Left ventricle myocardium inferior (tissue), 1 donor: ENCODE results near the gene SNAPC3. TPM values are rescaled to one million over a fixed set of nuclear protein-coding genes. Genes with fewer than 3 reads are reported as not detected.
"Not testable (repeated sequence)": the region's sequence is repeated elsewhere in the genome, so short reads cannot be mapped to it uniquely, and the experiment has no call there.

Experiments used
- DNase-seq: peaks from one replicate; pipeline ENCODE4 v3.0.0-alpha.2; 2020
- H3K27ac ChIP-seq: fragments of 200-600 bp; replicated peaks from 2 replicates; pipeline ENCODE4 v1.8.0; 2021
- H3K27me3 ChIP-seq: fragments of 200-600 bp; 2 replicates; pipeline ENCODE4 v1.8.0; 2021; ENCODE audit warnings: low read depth
- H3K36me3 ChIP-seq: fragments of 200-600 bp; 2 replicates; pipeline ENCODE4 v1.8.0; 2021
- H3K4me1 ChIP-seq: fragments of 200-600 bp; 2 replicates; pipeline ENCODE4 v1.8.0; 2021
- H3K4me3 ChIP-seq: fragments of 200-600 bp; 2 replicates; pipeline ENCODE4 v1.8.0; 2021; ENCODE audit warnings: mild to moderate bottlenecking, moderate library complexity
- H3K9me3 ChIP-seq: fragments of 200-600 bp; replicated peaks from 2 replicates; pipeline ENCODE4 v1.8.0; 2021
- intact Hi-C: fragments of 100-400 bp; cut with micrococcal nuclease; formaldehyde crosslinking; loops from one replicate; pipeline ENCODE4 v1.11.0; 2022
- long read RNA-seq: library from polyadenylated mRNA; unstranded; transcript quantifications from one replicate; pipeline ENCODE4 v2.0.0, GENCODE V29; 2021
- total RNA-seq: library from RNA; stranded (reverse); fragmentation: NEBNext Ultra II Directional; extraction: Animal tissue kit (Norgen Biotek cat#: 25700); gene quantifications from one replicate; pipeline ENCODE4 v1.2.1, GENCODE V29; 2021
- TF ChIP-seq, protein P1 (sequence below): fragments of 200-600 bp; IDR thresholded peaks from 2 replicates; pipeline ENCODE4 v1.8.0; 2021; ENCODE audit warnings: antibody characterized with exemption, mild to moderate bottlenecking, borderline replicate concordance
- donor health status: DM: no; HTN: yes; CAD: no; lungs with severe emphysema.

SNAPC3 gene
- total RNA-seq = 32.2 TPM
- long read RNA-seq, full-length matches to known transcripts = 59 of 68 reads
- long read RNA-seq, partial matches to known transcripts = 1 of 68 reads
- long read RNA-seq, other reads (novel, unspliced or antisense) = 8 of 68 reads

DNA sequence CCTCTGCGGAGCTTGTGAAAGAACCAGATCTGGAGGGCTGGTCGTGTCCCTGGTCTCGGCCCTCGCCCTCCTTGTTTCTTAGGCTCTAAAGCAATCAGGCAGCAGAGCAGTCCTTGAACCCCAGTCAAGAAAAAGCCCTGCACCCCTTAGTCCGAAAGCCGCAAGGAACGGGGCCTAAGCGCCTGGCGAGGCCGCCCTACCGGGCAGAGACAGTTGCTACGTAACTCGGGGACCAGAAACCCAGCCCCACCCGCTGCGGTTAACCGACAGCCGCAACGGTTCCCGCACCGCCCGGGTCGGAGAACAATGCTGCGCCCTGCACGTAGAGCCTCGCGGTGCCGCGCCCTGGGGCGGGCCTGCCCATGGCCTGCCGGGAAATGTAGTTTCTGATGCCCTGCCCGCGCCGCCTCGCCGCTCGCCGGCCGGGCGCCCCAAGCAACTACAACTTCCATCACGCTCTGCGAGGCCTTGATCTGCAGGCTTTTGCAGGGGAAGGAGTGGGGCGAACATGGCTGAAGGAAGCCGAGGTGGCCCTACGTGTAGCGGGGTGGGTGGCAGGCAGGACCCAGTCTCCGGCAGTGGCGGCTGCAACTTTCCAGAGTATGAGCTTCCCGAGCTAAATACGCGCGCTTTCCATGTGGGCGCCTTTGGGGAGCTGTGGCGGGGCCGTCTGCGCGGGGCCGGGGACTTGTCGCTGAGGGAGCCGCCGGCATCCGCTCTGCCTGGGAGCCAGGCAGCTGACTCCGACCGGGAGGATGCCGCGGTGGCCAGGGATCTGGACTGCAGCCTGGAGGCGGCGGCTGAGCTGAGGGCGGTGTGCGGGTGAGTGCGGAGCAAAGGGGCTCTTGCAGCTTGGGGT lies at the start of gene SNAPC3:
Gene SNAPC3 (plus strand): TSS at position 505 of the 859 bp plus-strand sequence. CDS start 4 bp downstream, at position 509.
- peak; percentile 94 for DNase-seq
- Histone ChIP-seq H3K4me3 (peak within 1 kb of the TSS; percentile 88), H3K27ac (peak within 1 kb of the TSS; percentile 97), H3K27me3 (no peaks in the 10 kb centered on the region), H3K4me1 (peaks cover 54% of the 10 kb centered on the region), H3K36me3 (peaks cover 26% of the 10 kb centered on the region), H3K9me3 (no peaks in the 10 kb centered on the region)
- TF ChIP-seq, protein P1, sequence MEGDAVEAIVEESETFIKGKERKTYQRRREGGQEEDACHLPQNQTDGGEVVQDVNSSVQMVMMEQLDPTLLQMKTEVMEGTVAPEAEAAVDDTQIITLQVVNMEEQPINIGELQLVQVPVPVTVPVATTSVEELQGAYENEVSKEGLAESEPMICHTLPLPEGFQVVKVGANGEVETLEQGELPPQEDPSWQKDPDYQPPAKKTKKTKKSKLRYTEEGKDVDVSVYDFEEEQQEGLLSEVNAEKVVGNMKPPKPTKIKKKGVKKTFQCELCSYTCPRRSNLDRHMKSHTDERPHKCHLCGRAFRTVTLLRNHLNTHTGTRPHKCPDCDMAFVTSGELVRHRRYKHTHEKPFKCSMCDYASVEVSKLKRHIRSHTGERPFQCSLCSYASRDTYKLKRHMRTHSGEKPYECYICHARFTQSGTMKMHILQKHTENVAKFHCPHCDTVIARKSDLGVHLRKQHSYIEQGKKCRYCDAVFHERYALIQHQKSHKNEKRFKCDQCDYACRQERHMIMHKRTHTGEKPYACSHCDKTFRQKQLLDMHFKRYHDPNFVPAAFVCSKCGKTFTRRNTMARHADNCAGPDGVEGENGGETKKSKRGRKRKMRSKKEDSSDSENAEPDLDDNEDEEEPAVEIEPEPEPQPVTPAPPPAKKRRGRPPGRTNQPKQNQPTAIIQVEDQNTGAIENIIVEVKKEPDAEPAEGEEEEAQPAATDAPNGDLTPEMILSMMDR = peak; percentile 15
- intact Hi-C loops = loop anchor here (10.0 kb wide), 1 partner anchor 118 kb away; the partner anchor contains the start of gene TTC39B

GRCh38 chr9:15373881-15374280 lies 48.8 kb upstream of the SNAPC3 start:
- Histone ChIP-seq H3K4me1 (no peaks in the 10 kb centered on the region), H3K27ac (no peak overlapping the region), H3K36me3 (no peaks in the 10 kb centered on the region), H3K27me3 (peaks cover 11% of the 10 kb centered on the region), H3K4me3 (no peak overlapping the region), H3K9me3 (peaks cover 8% of the 10 kb centered on the region)
- TF ChIP-seq, protein P1 = no peak
- no peak for DNase-seq
- intact Hi-C loops = no loop called here

DNA sequence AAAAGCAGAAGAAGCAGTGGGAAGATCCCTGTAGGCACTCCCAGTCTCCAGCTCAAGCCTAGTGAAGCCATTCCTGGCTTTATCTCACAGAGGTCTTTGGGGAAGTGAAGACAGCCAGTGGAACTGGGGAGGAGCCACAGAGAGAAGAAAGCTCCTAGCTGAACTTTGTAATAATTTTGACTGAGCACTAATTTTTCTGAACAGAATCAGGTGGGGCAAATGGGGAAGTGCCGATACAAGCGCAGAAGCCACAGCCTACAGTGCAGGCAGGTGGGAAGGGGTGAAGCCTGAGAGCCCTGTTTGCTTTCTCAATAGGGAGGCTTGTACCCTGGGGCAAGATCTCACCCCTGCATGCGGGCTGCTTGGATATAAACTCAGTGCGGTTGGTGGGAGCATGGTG lies 48.4 kb upstream of the SNAPC3 start:
- no peak overlapping the region for H3K27ac ChIP-seq
- intact Hi-C loops = no loop called here

GRCh38 chr9:15374825-15375224 lies 47.9 kb upstream of the SNAPC3 start:
- intact Hi-C loops = no loop called here
- H3K4me3 ChIP-seq = no peak overlapping the region
- no peaks in the 10 kb centered on the region for H3K36me3 ChIP-seq
- H3K27ac ChIP-seq = no peak overlapping the region
- H3K27me3 ChIP-seq = peaks cover 13% of the 10 kb centered on the region
- TF ChIP-seq, protein P1 = no peak
- peaks cover 8% of the 10 kb centered on the region for H3K9me3 ChIP-seq
- no peak for DNase-seq
- no peaks in the 10 kb centered on the region for H3K4me1 ChIP-seq

More for the DNA sequence above, 48.4 kb upstream of the SNAPC3 start:
- no peaks in the 10 kb centered on the region for H3K36me3 ChIP-seq
- peaks cover 11% of the 10 kb centered on the region for H3K27me3 ChIP-seq
- no peak overlapping the region for H3K4me3 ChIP-seq
- TF ChIP-seq, protein P1 = no peak
- no peak for DNase-seq
- peaks cover 8% of the 10 kb centered on the region for H3K9me3 ChIP-seq
- no peaks in the 10 kb centered on the region for H3K4me1 ChIP-seq

- peak overlapping the region; percentile 9 for H3K27ac ChIP-seq
- no peak for DNase-seq
- H3K27me3 ChIP-seq = peaks cover 15% of the 10 kb centered on the region
- H3K9me3 ChIP-seq = peaks cover 8% of the 10 kb centered on the region
- no peaks in the 10 kb centered on the region for H3K4me1 ChIP-seq
- intact Hi-C loops = no loop called here
- TF ChIP-seq, protein P1 = no peak
- H3K36me3 ChIP-seq = no peaks in the 10 kb centered on the region
- no peak overlapping the region for H3K4me3 ChIP-seq
These were observed 44.8 kb upstream of the SNAPC3 start for GRCh38 chr9:15377625-15378540.

DNA sequence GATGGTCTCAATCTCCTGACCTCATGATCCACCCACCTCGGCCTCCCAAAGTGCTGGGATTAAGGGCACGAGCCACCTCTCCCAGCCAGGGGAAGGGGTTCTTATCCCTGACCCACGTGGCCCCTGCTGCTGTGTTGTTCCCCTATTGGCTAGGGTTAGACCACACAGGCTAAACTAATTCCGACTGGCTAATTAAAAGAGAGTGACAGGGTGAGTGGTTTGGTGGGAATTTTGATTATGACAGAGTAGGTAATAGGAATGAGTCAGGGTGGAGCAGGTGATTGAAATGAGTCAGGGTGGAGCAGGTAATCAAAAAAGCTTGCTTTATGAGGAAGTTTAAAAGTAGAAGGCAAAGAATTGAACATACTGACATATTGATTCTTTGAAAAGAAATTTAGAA lies 43.4 kb upstream of the SNAPC3 start:
- H3K9me3 ChIP-seq, H3K36me3 ChIP-seq, intact Hi-C loops, DNase-seq, H3K27ac ChIP-seq, H3K4me1 ChIP-seq, H3K4me3 ChIP-seq: not testable (repeated sequence)
- peaks cover 15% of the 10 kb centered on the region for H3K27me3 ChIP-seq

DNA sequence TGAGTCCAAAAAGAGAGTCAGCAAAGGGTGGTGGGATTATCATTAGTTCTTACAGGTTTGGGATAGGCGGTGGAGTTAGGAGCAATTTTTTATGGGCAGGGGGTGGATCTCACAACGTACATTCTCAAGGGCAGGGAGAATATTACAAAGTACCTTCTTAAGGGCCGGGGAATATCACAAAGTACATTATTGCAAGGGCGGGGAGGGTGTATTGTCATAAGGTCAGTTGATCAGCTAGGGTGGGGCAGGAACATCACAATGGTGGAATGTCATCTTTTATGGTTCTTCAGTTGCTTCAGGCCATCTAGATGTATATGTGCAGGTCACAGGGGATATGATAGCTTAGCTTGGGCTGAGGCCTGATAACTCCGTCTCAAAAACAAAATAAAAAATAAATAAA lies 42.8 kb upstream of the SNAPC3 start:
- H3K27ac ChIP-seq, H3K4me3 ChIP-seq, H3K36me3 ChIP-seq, H3K4me1 ChIP-seq, DNase-seq, intact Hi-C loops, H3K9me3 ChIP-seq: not testable (repeated sequence)
- H3K27me3 ChIP-seq = peaks cover 15% of the 10 kb centered on the region
